GM12865 (cell line): Measurements from ENCODE around the gene BAHD1.

ENCODE experiments used
- DNase-seq: peaks from one replicate; pipeline ENCODE4 v3.0.0; 2010; ENCODE audit warnings: low read depth
- H3K4me3 ChIP-seq: 2 replicates; pipeline ENCODE4 v1.5.1; 2011; ENCODE audit warnings: mild to moderate bottlenecking, low read depth, low read length, control low read depth
- CTCF ChIP-seq: IDR thresholded peaks from 2 replicates; pipeline ENCODE4 v1.5.1; 2011; ENCODE audit warnings: low read length, control low read depth, low read depth, inconsistent platforms; ENCODE audit not compliant: insufficient read depth; ENCODE audit errors: missing control alignments

BAHD1 gene

GRCh38 chr15:40471105-40471807 is 30.5 kb downstream of the BAHD1 start:
- H3K4me3 ChIP-seq = peak overlapping the region; percentile 84
- TF ChIP-seq CTCF = no peak
- peak; percentile 64 for DNase-seq

- no peak for DNase-seq
- peak overlapping the region; percentile 84 for H3K4me3 ChIP-seq
- TF ChIP-seq CTCF = no peak
These were observed 31.0 kb downstream of the BAHD1 start for GRCh38 chr15:40471808-40472150.

GRCh38 chr15:40472171-40472727 is 31.5 kb downstream of the BAHD1 start:
- no peak for TF ChIP-seq CTCF
- H3K4me3 ChIP-seq = peak overlapping the region; percentile 84
- no peak for DNase-seq

GRCh38 chr15:40474581-40474980 is 33.8 kb downstream of the BAHD1 start:
- no peak for DNase-seq
- no peak overlapping the region for H3K4me3 ChIP-seq
- TF ChIP-seq CTCF = no peak

- no peak for DNase-seq
- no peak for TF ChIP-seq CTCF
- H3K4me3 ChIP-seq = no peak overlapping the region
These were observed 37.0 kb downstream of the BAHD1 start for GRCh38 chr15:40477642-40478327.

GRCh38 chr15:40479024-40479423 is 38.3 kb downstream of the BAHD1 start:
- no peak for DNase-seq
- H3K4me3 ChIP-seq = no peak overlapping the region
- no peak for TF ChIP-seq CTCF
